ENCODE results near the gene CD151.

DNA sequence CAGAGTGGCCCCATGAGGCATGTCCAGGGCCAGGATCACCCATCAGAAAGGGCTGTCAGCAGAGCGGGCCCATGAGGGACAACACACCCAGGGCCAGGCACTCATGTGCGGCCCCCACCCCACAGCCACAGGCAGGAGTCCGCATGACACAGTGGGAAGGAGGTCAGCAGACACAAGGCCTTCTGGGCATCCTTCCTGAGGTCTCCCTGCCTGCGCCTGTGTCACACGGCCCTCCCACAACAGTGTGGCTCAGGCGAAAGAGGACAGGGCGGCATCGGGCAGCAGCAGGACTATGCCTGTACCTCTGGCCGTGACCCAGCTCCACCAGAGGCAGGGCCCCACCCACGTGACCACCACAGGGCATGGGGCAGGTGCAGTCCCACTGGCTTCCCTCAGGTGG lies 50.8 kb downstream of the CD151 start:
- TF ChIP-seq, protein P1, sequence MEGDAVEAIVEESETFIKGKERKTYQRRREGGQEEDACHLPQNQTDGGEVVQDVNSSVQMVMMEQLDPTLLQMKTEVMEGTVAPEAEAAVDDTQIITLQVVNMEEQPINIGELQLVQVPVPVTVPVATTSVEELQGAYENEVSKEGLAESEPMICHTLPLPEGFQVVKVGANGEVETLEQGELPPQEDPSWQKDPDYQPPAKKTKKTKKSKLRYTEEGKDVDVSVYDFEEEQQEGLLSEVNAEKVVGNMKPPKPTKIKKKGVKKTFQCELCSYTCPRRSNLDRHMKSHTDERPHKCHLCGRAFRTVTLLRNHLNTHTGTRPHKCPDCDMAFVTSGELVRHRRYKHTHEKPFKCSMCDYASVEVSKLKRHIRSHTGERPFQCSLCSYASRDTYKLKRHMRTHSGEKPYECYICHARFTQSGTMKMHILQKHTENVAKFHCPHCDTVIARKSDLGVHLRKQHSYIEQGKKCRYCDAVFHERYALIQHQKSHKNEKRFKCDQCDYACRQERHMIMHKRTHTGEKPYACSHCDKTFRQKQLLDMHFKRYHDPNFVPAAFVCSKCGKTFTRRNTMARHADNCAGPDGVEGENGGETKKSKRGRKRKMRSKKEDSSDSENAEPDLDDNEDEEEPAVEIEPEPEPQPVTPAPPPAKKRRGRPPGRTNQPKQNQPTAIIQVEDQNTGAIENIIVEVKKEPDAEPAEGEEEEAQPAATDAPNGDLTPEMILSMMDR (IDR thresholded peaks at IDR 0.05) = no peak
- TF ChIP-seq POLR2A (IDR thresholded peaks at IDR 0.05) = no peak

Measured in thyroid gland (tissue), 4 donors.